Measurements from ENCODE around the gene VPS36.
A peak's percentile ranks its signal among the peaks of the same experiment; 100 is the strongest.
"Not testable (repeated sequence)": the region's sequence is repeated elsewhere in the genome, so short reads cannot be mapped to it uniquely, and the experiment has no call there.

The VPS36 gene
- total RNA-seq, result 39.3 to 61.6 reads per million in 2 donors

- DNase-seq, result peak; percentile 89 to 95 (median 94)
Measured at GRCh38 chr13:52450012-52450792, at the start of gene VPS36. VPS36 (minus strand) TSS chr13:52450634; CDS start chr13:52450594, 40 bp downstream.

DNA sequence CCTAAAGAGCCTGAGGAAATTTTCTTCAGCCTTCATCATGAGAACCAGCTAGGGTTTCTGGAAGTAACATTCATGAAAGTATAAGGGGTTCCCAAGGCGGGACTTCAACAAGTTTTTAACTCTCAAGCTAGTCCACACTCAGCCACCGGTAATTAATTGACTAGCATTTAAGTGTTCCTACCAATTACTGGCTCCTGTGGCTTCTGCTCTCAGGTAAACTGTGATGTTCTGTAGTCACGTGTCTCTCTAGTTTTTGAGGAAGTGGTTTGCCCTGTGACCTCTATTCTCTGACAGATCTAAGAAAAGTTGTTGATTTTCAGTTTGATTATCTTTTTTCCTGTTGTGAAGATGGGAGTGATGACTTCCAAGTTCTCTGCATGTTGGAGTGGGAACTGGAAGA lies 47.5 kb upstream of the VPS36 start:
- DNase-seq, result peak in 1 of 5 experiments; percentile 37

GRCh38 chr13:52494241-52494640 lies 43.8 kb upstream of the VPS36 start:
- not testable (repeated sequence) for DNase-seq

DNA sequence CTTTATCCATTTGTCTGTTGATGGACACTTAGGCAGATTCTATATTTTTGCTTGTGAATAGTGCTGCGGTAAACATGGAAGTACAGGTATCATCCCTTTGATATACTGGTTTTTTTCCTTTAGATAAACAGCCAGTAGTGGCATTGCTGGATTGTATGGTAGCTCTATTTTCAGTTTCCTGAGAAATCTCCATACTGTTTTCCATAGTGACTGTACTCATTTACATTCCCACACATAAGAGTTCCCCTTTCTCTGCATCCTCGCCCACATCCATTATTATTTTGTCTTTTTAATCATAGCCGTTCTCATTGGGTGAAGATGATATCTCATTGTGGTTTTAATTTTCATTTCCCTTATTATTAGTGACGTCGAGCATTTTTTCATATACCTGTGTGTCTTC lies 40.6 kb upstream of the VPS36 start:
- DNase-seq, result not testable (repeated sequence)

DNA sequence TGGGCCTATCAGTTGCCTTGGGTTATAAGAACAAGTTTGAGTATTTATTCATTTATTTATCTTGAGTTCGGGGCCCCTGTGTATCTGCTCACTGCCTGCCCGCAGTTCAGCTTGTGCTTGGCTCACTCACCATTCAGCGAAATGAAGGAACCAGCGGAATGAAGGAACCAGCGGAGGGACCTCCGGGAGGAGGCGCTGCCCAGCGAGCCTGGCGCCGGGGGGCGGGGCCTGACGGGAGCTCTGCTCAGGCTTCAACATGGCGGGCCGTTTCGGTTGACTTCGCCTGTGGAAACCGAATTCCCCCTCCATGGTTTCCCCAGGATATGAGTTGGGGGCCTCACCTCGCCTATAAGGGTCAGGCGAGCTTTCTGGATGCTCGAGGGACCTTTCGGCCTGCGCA lies 38.3 kb upstream of the VPS36 start:
- not testable (repeated sequence) for DNase-seq

DNA sequence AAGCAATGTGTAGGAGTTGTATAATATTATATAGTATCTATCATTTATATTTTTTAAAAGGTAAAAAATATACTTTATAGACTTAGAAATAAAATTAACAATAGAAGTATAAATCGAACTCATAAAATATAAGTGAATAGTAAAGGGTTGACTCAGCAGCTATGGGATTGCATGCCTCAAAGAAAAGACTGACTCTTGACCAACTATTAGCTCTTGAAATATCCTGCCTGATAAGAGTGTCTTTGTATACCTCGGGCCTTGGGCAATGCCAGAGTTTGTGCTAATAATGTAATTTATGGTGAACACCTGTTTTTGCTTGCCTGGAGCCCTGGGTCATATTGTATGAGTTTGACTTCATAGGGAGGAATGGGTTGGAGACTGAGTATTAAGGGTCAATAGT lies 36.6 kb upstream of the VPS36 start:
- not testable (repeated sequence) for DNase-seq

- not testable (repeated sequence) for DNase-seq
Measured at GRCh38 chr13:52480677-52481428, 30.4 kb upstream of the VPS36 start.

DNA sequence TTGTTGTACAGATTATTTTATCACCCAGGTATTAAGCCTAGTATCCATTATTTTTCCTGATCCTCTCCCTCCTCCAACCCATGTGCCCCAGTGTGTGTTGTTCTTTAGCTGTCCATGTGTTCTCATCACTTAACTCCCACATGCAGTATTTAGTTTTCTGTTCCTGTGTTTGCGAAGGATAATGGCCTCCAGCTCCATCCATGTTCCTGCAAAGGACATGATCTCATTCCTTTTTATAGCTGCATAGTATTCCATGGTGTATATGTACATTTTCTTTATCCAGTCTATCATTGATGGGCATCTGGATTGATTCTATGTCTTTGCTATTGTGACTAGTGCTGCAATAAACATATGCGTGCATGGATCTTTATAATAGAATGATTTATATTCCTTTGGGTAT lies 18.1 kb upstream of the VPS36 start:
- not testable (repeated sequence) for DNase-seq

DNA sequence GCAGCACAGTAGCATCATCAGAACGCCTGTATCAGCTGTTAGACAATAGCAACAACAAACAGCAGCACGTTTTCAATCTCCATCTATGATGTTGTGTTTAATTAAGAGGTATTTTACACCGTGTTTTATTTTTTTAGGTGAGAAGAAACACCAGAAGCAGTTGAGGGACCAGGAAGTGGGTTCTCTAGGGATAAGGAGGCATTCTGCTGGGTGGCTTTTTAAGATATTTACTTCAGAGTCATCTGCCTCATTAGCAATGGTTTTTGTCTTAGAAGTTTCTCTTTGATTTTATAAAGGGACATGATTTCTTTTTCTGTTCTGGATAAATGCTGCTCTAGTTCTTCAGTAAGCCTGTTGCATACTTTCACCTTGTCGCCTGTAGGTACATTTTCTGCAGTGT lies 13.1 kb upstream of the VPS36 start:
- peak in 1 of 5 experiments; percentile 26 for DNase-seq

GRCh38 chr13:52461265-52461664 lies 10.8 kb upstream of the VPS36 start:
- DNase-seq, result peak in 1 of 5 experiments; percentile 87

DNA sequence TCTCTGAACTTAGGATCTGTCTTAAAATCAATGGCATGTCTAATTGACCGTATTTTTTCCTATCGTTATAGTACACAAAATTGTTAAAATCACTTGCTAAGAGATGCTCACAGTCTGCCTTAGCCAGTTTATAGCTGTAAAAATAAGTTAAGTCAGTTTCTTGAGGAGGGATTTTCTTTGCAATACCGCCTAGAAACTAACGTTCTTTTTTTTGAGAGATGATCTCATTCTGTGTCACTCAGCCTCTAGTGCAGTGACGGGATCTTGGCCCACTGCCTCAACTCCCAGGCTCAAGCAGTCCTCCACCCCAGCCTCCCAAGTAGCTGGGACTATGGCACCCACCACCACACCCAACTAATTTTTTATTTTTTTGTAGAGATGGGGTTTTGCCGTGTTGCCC lies 9.2 kb upstream of the VPS36 start:
- no peak for DNase-seq

- peak; percentile 59 to 82 (median 70) for DNase-seq
Measured at GRCh38 chr13:52455677-52456041, 5.2 kb upstream of the VPS36 start.

DNA sequence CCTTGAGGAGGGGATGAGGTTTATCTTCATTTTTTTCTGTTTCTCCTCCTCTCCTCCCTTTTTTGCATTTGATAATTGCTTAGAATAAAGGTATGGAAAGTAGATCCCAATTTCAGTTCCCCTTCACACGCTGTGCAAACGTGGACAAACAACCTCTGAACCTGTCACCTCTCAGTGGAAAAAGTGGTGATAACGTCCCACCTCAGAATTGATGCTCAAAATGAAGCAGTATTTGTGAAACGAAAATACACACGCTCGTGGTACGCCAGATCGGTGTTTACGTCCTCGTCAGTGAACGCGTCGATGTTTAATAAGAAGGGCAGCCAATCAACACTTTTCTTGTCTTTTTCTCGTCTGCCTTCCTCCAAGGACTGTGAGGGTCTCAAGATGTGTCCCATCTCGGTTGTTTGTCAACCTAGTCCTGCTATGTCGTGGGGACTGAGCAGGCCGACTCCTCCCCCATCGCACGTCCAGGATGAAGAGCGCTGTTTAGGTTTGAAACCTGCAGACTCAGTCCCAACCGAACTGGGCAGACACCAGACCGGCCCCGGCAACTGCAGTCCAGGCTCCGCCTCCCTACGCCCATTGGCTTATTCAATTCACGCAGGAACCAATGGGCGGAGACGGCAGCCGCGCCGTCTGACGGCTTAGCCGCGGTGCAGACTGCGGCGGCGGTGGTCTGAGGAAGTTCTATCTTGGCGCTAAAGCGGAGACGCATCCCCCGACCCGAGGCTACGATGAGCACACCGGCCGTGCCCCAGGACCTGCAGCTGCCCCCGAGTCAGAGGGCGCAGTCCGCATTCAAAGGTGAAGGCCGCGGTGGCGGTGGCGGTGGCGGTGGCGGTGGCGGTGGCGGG lies 4.6 kb upstream of the VPS36 start, which contains the start of gene CKAP2:
Gene CKAP2 (plus strand): TSS at position 659 of the 857 bp plus-strand sequence. CDS start 79 bp downstream, at position 738.
- peak; percentile 81 to 98 (median 90) for DNase-seq

- DNase-seq, result peak in 1 of 5 experiments; percentile 64
Measured at GRCh38 chr13:52454459-52454819, 4.0 kb upstream of the VPS36 start.

DNA sequence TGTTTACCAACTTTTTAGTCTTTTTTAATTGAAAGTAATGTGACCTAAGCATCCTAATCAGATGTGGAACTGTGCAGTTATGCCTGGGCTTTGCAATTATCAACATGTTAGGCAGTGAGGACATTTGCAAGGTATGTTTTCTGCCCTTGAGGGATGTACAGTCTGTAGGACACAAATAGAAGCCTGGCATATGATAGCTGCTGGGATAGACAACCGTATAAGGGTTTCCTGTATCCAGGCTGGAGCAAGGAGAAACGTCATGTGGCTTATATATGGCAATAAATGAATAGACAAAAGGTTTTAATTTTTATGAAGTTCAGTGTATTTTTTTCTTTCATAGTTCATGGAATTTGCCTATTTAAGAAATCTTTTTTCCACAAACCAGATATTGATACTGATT lies 2.0 kb upstream of the VPS36 start:
- DNase-seq, result no peak

- DNase-seq, result no peak
Measured at GRCh38 chr13:52451135-52451804, 836 bp upstream of the VPS36 start.

DNA sequence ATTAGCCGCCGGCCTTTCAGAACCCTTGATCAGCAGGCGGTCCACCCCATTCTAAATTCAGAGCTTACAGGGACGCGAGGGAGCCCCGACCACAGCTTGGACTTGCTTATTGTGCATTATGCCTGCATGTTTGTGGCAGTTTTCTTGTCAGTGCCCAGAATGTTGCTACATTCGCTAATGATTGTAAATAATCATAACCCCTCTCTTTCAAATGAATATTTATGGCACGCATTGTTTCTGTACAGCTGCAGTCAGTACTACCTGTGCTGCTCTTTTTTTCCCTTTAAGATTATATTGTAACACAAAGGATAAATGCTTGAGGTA lies 321 bp upstream of the VPS36 start:
- DNase-seq, result no peak

DNA sequence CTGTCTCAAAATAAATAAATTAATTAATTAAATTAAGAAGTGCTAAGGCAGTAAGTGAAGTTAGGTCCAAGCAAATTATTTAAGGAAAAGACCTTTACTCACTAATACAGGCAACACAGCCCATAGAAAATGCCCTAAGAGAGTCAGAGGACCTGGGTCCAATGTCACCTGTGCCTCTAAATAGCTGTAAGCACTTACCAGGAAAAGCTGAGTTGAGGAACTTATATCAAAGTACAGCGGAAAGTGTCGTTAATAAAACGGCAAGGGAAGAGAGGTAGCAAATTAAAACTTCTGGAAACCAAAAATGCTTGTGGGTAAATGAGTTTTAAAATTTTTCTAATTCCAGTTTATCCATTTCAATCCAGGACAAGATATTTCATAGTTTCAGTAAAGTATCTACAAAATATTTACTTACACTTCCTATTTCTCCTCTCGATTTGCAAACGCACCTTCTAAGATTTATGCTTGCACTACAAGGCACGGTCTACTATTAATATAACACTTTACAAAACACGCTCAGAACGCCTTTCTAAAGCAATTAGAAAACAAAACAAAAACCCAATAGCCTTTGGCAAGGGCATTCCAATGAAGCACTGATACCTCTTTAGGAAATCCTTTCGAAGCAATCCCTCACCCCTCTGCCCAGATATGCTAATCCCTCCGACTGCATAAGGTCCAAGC lies 963 bp downstream of the VPS36 start:
- DNase-seq, result peak in 1 of 5 experiments; percentile 8

- no peak for DNase-seq
Measured at GRCh38 chr13:52447815-52448552, 2.5 kb downstream of the VPS36 start.

DNA sequence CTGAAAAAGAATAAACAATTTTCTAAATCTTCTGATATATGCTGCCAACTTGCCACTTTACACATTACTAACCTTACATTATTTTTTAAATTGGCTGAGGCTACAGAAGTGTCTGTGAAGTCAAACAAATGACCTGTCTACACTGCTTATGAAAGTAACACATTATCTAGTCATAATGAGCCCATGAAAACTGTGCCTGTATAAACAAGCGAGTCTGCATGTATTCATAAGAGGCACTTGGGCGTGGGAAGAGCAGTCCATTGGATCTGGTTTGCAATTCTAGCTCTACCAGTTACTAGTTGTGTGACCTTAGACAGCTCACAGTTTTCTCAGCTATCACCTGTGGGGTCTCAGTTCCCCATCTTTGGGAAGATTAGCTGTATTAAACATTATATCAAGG lies 3.1 kb downstream of the VPS36 start:
- DNase-seq, result peak in 1 of 5 experiments; percentile 35

DNA sequence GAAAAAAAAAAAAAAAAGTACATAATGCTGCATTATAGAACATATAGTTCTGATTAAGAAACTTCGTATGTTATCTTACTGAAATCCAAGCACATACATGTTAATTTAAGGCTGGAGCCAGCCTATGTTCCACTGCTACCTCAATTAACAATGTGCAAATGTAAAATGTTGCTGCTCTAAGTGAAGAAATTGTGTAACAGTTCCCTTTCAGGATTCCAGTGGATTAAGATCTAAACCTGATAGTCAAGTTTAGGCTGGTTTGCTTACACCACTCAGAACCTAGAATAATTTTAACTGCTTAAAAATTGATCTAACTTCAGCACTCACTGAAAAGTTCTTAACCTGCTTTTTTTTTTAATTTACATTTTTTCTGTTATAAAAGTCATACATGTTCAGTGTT lies 4.2 kb downstream of the VPS36 start:
- DNase-seq, result no peak
